CD4-positive, alpha-beta memory T cell (primary cell): Measurements from ENCODE around the gene PLAU. TPM values are rescaled to one million over a fixed set of nuclear protein-coding genes. Genes with fewer than 3 reads are reported as not detected.
A peak's percentile ranks its signal among the peaks of the same experiment; 100 is the strongest.

ENCODE experiments used
- CTCF ChIA-PET: fragments of 350-600 bp; sonication (Branson Sonifier 250); formaldehyde crosslinking; loops from one replicate; lab custom pipeline; 2021; ENCODE audit warnings: inconsistent platforms; ENCODE audit not compliant: partially characterized antibody; lab: Charles Lee
- POLR2A ChIA-PET: fragments of 350-600 bp; sonication (Branson Sonifier 250); formaldehyde crosslinking; loops from one replicate; lab custom pipeline; 2021; ENCODE audit not compliant: partially characterized antibody; lab: Charles Lee
- DNase-seq, 5 donors: peaks; one replicate each; pipeline versions ENCODE4 v3.0.0 to v3.0.0-alpha.2; 2020 to 2022; ENCODE audit warnings: mixed read lengths in 1 of 5
- H3K27ac ChIP-seq: one replicate; pipeline ENCODE4 v1.7.0; 2013; ENCODE audit warnings: low read depth, low read length
- H3K27me3 ChIP-seq: 2 replicates; pipeline ENCODE4 v1.7.0; 2013; ENCODE audit warnings: mild to moderate bottlenecking, low read length, moderate library complexity; ENCODE audit not compliant: insufficient read depth
- H3K36me3 ChIP-seq: 2 replicates; pipeline ENCODE4 v1.7.0; 2013; ENCODE audit warnings: mild to moderate bottlenecking, low read length, moderate library complexity; ENCODE audit not compliant: insufficient read depth
- H3K4me1 ChIP-seq: 2 replicates; pipeline ENCODE4 v1.7.0; 2013; ENCODE audit warnings: mild to moderate bottlenecking, low read length, moderate library complexity; ENCODE audit not compliant: insufficient read depth
- H3K4me3 ChIP-seq, 2 donors: one replicate each; pipeline ENCODE4 v1.7.0; 2013; ENCODE audit warnings: low read length in 2 of 2, mild to moderate bottlenecking in 1 of 2
- H3K9me3 ChIP-seq, 2 donors: one replicate each; pipeline ENCODE4 v1.7.0; 2013; ENCODE audit warnings: low read length in 2 of 2, control low read depth in 1 of 2; ENCODE audit not compliant: control insufficient read depth in 1 of 2
- H3K27ac Mint-ChIP-seq, 7 donors: one replicate each; pipeline ENCODE4 v1.8.0; 2020 to 2021; ENCODE audit warnings: mixed read lengths in 7 of 7, mild to moderate bottlenecking in 6 of 7, inconsistent platforms in 3 of 7, moderate library complexity in 3 of 7
- H3K27me3 Mint-ChIP-seq, 2 donors: one replicate each; pipeline ENCODE4 v1.8.0; 2020 to 2021; ENCODE audit warnings: mixed read lengths in 2 of 2
- H3K36me3 Mint-ChIP-seq, 2 donors: one replicate each; pipeline ENCODE4 v1.8.0; 2020 to 2021; ENCODE audit warnings: mixed read lengths in 2 of 2, inconsistent platforms in 1 of 2, mild to moderate bottlenecking in 1 of 2
- H3K4me1 Mint-ChIP-seq, 4 donors: one replicate each; pipeline ENCODE4 v1.8.0; 2020 to 2021; ENCODE audit warnings: mixed read lengths in 4 of 4, mild to moderate bottlenecking in 1 of 4
- H3K4me3 Mint-ChIP-seq, 8 donors: one replicate each; pipeline ENCODE4 v1.8.0; 2020 to 2021; ENCODE audit warnings: mixed read lengths in 8 of 8, mild to moderate bottlenecking in 7 of 8, moderate library complexity in 6 of 8, inconsistent platforms in 3 of 8
- H3K9me3 Mint-ChIP-seq, 8 donors: one replicate each; pipeline ENCODE4 v1.8.0; 2020 to 2021; ENCODE audit warnings: mixed read lengths in 8 of 8, mild to moderate bottlenecking in 5 of 8, inconsistent platforms in 3 of 8, moderate library complexity in 1 of 8
- intact Hi-C: fragments of 100-400 bp; cut with micrococcal nuclease; formaldehyde crosslinking; loops from one replicate; pipeline ENCODE4 v1.15.1; 2023
- polyA plus RNA-seq, 2 donors: library from polyadenylated mRNA; unstranded; fragments of 300-500 nt; fragmentation: Illumina TruSeq; gene quantifications; one replicate each; pipeline ENCODE4 v1.2.3, GENCODE V29; 2021
- total RNA-seq, 2 experiments: library from RNA; stranded (reverse); gene quantifications; one replicate each; pipeline ENCODE4 v1.2.3, GENCODE V29; 2021

Gene PLAU
- total and polyA plus RNA-seq, 4 experiments from 2014 or later, result 0.64 to 0.91 TPM; not detected in 2

DNA sequence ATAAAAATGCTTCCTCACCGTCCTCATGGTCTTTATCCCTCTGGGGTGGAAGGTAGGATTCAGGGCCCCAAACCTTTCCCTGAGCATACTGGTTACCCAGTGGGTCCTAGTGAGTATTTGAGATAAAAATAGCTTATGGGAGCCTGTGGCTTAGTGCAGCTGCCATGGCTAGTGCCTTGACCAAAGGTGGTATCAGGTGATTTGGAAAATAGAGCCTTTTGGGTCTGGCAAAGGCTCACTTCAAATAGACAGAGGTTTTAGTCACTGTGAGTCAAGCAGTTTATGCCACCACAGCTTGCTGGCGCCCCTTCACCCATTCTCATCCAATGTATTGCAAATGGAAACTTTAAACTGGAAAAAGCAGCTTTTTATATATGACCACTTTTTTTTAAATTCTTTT lies 30.4 kb downstream of the PLAU start:
- peaks cover 10% of the 10 kb centered on the region for H3K4me1 ChIP-seq
- no peaks in the 10 kb centered on the region for H3K9me3 ChIP-seq
- CTCF ChIA-PET, result interaction anchor here (0.8 to 19.8 kb wide), 60 partner anchors 8 to 189 kb away, joined by 3 to 726 read pairs (median 8); partner anchors contain the start of gene VCL
- DNase-seq, result no peak
- H3K4me1 Mint-ChIP-seq, result peaks cover 6 to 10% (median 8%) of the 10 kb centered on the region in 4 donors
- H3K27me3 ChIP-seq, result no peaks in the 10 kb centered on the region
- POLR2A ChIA-PET, result interaction anchor here (0.6 to 4.1 kb wide), 14 partner anchors 15 to 293 kb away, joined by 3 to 29 read pairs (median 4); partner anchors contain the start of genes CAMK2G, PLAU and VCL
- peaks cover 0 to 2% of the 10 kb centered on the region in 2 donors for H3K27me3 Mint-ChIP-seq
- H3K4me3 Mint-ChIP-seq, result peak overlapping the region in 3 of 8 donors; percentile 64 to 79 (median 76)
- no peaks in the 10 kb centered on the region for H3K9me3 Mint-ChIP-seq
- H3K27ac Mint-ChIP-seq, result peak overlapping the region in 3 of 7 donors; percentile 37 to 79 (median 74)
- H3K36me3 Mint-ChIP-seq, result no peaks in the 10 kb centered on the region
- no peaks in the 10 kb centered on the region for H3K36me3 ChIP-seq
- H3K27ac ChIP-seq, result no peak overlapping the region
- no peak overlapping the region for H3K4me3 ChIP-seq
- intact Hi-C loops, result loop anchor here (2.0 kb wide), 1 partner anchor 62 kb away; no protein-coding TSS in a partner anchor

DNA sequence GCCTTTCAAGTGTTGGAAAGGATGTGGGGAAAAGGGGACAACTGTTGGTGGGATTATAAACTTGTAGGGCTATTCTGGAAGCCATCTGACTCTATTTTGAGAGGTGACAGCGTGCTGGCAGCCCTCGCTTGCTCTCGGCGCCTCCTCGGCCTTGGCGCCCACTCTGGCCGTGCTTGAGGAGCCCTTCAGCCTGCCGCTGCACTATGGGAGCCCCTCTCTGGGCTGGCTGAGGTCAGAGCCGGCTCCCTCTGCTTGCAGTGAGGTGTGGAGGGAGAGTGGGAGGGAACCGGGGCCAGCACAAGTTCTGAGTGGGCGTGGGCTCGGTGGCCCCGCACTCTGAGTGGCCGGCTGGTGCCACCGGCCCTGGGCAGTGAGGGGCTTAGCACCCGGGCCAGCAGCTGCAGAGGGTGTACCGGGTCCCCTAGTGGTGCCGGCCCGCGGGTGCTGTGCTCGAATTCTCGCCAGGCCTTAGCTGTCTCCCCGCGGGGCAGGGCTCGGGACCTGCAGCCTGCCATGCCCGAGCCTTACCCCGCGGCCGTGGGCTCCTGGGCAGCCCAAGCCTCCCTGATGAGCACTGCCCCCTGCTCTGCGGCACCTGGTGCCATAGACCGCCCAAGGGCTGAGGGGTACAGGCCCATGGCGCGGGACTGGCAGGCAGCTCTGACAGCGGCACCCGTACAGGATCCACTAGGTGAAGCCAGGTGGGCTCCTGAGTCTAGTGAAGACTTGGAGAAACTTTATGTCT lies 33.6 kb downstream of the PLAU start:
- Mint-ChIP-seq H3K9me3 (no peaks in the 10 kb centered on the region), H3K4me1 (peaks cover 6 to 10% (median 8%) of the 10 kb centered on the region in 4 donors), H3K27me3 (peaks cover 0 to 2% of the 10 kb centered on the region in 2 donors), H3K4me3 (no peak overlapping the region), H3K27ac (no peak overlapping the region), H3K36me3 (no peaks in the 10 kb centered on the region)
- Histone ChIP-seq H3K27ac (no peak overlapping the region), H3K36me3 (no peaks in the 10 kb centered on the region), H3K9me3 (no peaks in the 10 kb centered on the region), H3K4me3 (no peak overlapping the region), H3K27me3 (no peaks in the 10 kb centered on the region), H3K4me1 (peaks cover 10% of the 10 kb centered on the region)
- intact Hi-C loops, result no loop called here
- ChIA-PET CTCF (interaction anchor here (0.7 to 19.8 kb wide), 9 partner anchors 9 to 137 kb away, joined by 3 to 726 read pairs (median 4); no protein-coding TSS in a partner anchor), POLR2A (no interaction called here)
- DNase-seq, result no peak

DNA sequence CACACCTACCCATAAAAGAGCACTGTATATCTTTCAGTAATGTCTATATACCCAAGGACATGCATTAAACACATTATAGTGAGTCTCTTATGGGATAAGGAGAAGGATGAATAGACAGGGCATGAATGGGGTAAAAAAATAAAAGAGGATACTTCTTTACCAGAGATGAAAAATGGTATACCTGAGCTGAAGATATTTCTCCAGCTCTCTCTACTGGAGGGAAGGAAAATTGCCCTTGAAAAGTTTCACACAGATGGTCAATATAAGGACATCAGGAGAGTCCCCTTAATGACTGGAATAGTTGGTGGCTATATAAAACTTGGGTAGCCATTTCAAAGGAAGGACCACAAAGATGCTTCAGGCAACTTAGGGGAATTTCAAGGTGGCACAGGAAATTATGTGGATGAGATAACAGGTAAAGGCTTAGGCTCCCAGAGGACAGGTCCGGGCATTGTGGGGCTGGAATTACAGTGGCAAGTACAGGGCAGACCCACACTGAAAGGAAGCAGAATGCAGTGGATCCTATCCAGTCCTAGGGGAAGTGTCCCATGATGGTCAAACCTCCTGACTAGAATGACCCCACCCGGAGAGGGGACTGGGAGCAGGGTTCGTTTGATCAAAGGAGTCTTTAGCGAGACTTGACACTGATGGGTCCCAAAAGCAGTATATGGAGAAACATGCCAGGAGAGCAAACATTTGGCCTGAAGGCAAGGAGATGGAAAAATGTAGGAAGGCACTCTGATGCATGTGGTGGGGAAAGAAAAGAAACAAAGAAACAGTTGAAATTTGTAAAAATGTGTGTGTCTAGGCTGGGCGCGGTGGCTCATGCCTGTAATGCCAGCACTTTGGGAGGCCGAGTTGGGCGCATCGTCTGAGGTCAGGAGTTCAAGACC lies 35.6 kb downstream of the PLAU start:
- Mint-ChIP-seq H3K27ac (no peak overlapping the region), H3K9me3 (no peaks in the 10 kb centered on the region)
- intact Hi-C loops, result no loop called here

DNA sequence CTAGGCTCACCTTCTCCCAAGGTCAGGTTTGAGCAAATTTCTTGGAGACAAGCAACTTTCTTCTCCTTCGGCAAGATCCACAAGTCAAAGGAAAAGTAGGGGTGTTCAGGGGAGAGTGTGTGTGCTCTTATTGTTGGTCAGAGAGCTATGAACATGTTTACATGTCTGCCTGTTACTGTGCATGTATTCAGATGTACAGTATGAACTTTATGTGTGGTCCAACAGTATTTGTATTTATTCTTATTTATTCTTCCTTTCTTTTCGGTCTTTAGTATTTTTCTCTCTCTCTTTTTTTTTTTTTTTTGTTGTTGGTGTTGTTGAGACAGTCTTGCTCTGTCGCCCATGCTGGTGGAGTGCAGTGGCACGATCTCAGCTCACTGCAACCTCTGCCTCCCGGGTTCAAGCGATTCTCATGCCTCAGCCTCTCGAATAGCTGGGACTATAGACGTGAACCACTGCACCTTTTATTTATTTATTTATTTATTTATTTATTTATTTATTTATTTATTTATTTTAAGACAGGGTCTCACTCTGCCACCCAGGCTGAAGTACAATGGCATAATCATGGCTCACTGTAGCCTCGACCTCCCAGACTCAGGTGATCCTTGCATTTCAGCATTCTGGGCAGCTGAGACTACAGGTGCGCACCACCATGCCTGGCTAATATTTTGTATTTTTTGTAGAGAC lies 38.2 kb downstream of the PLAU start:
- H3K9me3 ChIP-seq, result no peaks in the 10 kb centered on the region
- no peaks in the 10 kb centered on the region for H3K36me3 ChIP-seq
- H3K4me1 ChIP-seq, result peaks cover 9% of the 10 kb centered on the region
- peaks cover 7 to 9% (median 9%) of the 10 kb centered on the region in 4 donors for H3K4me1 Mint-ChIP-seq
- ChIA-PET POLR2A (no interaction called here), CTCF (interaction anchor here (1.0 to 2.6 kb wide), 3 partner anchors 9 to 63 kb away, joined by 5 to 9 read pairs (median 6); no protein-coding TSS in a partner anchor)
- H3K27ac ChIP-seq, result no peak overlapping the region
- intact Hi-C loops, result no loop called here
- H3K4me3 ChIP-seq, result no peak overlapping the region
- DNase-seq, result no peak
- H3K27me3 ChIP-seq, result no peaks in the 10 kb centered on the region
- no peak overlapping the region for H3K27ac Mint-ChIP-seq
- H3K9me3 Mint-ChIP-seq, result no peaks in the 10 kb centered on the region
- no peak overlapping the region for H3K4me3 Mint-ChIP-seq
- no peaks in the 10 kb centered on the region for H3K27me3 Mint-ChIP-seq
- no peaks in the 10 kb centered on the region for H3K36me3 Mint-ChIP-seq

More for the DNA sequence above, 35.6 kb downstream of the PLAU start:
- no peak for DNase-seq
- peaks cover 0 to 2% of the 10 kb centered on the region in 2 donors for H3K27me3 Mint-ChIP-seq
- H3K4me3 ChIP-seq, result no peak overlapping the region
- no peak overlapping the region for H3K4me3 Mint-ChIP-seq
- no peak overlapping the region for H3K27ac ChIP-seq
- peaks cover 0 to 1% (median 0%) of the 10 kb centered on the region in 4 donors for H3K4me1 Mint-ChIP-seq
- no peaks in the 10 kb centered on the region for H3K27me3 ChIP-seq
- ChIA-PET CTCF (interaction anchor here (0.7 to 19.8 kb wide), 3 partner anchors 10 to 90 kb away, joined by 4 to 726 read pairs (median 5); no protein-coding TSS in a partner anchor), POLR2A (no interaction called here)
- H3K9me3 ChIP-seq, result no peaks in the 10 kb centered on the region
- no peaks in the 10 kb centered on the region for H3K4me1 ChIP-seq
- H3K36me3 ChIP-seq, result no peaks in the 10 kb centered on the region
- no peaks in the 10 kb centered on the region for H3K36me3 Mint-ChIP-seq

DNA sequence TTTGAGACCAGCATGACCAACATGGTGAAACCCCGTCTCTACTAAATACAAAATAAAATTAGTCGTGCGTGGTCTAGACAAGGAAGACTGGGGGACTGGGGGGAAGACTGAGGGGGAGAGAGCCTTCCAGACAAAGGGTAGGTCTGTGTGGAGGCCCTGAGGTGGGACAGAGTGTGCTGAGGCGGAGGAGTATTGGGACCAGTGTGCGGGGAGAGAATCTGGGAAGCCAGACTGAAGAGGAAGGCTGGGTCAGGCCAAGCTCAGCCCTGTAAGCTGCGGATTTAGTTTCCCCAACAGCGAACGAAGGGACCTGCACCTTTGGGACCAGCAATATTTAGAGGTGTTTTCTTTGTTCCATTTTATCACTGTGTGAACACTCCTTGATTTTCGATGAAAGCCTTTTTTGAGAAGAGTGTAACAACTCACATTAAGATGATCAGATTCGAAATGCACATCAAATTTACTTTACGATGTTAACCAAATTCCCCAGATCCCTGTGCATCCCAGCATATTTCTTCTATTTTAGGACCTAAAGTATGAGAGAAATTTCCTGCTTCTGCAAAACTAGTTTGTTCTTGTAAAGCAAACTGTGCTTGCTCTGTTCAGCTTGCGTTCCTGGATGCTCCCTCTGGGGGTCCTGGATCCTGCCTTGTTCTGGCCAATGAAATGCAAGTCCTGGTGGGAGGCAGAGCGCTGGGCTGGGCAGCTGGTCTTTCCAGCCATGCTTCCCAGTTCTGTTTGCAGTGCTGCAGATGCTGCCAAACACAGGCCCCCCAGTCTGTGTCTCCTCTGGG lies 39.4 kb downstream of the PLAU start:
- H3K4me1 ChIP-seq, result peaks cover 19% of the 10 kb centered on the region
- no peaks in the 10 kb centered on the region for H3K27me3 Mint-ChIP-seq
- intact Hi-C loops, result no loop called here

DNA sequence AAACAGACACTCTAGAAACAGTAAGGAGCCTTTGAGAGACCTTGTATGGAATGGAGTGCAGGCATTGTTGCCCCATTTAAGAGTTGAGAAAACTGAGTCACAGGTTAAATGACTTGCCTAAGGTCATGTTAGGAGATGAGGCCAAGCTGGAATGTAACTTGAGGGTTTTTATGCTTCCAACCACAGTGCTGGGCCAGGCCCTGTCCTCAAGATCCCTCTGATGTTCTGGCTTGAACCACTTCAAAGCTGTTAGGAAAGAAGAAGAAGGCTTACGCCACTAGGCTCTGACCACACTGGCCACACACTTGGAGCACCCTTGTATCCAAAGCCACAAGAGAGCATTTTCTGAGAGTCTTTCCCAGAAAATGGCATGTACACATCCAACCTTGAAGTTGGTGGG lies 42.7 kb downstream of the PLAU start:
- CTCF ChIA-PET, result interaction anchor here (0.6 to 2.3 kb wide), 8 partner anchors 10 to 82 kb away, joined by 3 to 19 read pairs (median 4); no protein-coding TSS in a partner anchor
- intact Hi-C loops, result no loop called here
- H3K27me3 ChIP-seq, result no peaks in the 10 kb centered on the region
- Mint-ChIP-seq H3K4me1 (peaks cover 29 to 44% (median 37%) of the 10 kb centered on the region in 4 donors), H3K4me3 (peak overlapping the region in 2 of 8 donors; percentile 7 to 10), H3K36me3 (no peaks in the 10 kb centered on the region), H3K9me3 (no peaks in the 10 kb centered on the region), H3K27ac (peak overlapping the region in 4 of 7 donors; percentile 38 to 85 (median 53)), H3K27me3 (no peaks in the 10 kb centered on the region)
- H3K4me1 ChIP-seq, result peaks cover 50% of the 10 kb centered on the region
- no peak overlapping the region for H3K27ac ChIP-seq
- H3K4me3 ChIP-seq, result no peak overlapping the region
- DNase-seq, result no peak
- POLR2A ChIA-PET, result interaction anchor here (1.1 to 1.7 kb wide), 4 partner anchors 11 to 79 kb away, joined by 3 to 7 read pairs (median 4); partner anchors contain the start of gene CAMK2G
- no peaks in the 10 kb centered on the region for H3K9me3 ChIP-seq
- H3K36me3 ChIP-seq, result no peaks in the 10 kb centered on the region

More for the DNA sequence above, 39.4 kb downstream of the PLAU start:
- Mint-ChIP-seq H3K4me3 (peak overlapping the region in 1 of 8 donors; percentile 25), H3K27ac (no peak overlapping the region), H3K4me1 (peaks cover 12 to 16% (median 14%) of the 10 kb centered on the region in 4 donors), H3K36me3 (no peaks in the 10 kb centered on the region), H3K9me3 (no peaks in the 10 kb centered on the region)
- H3K27ac ChIP-seq, result no peak overlapping the region
- no peaks in the 10 kb centered on the region for H3K9me3 ChIP-seq
- DNase-seq, result no peak
- no peak overlapping the region for H3K4me3 ChIP-seq
- H3K36me3 ChIP-seq, result no peaks in the 10 kb centered on the region
- ChIA-PET CTCF (interaction anchor here (0.7 to 2.6 kb wide), 2 partner anchors 8 to 10 kb away, joined by 3 to 9 read pairs; no protein-coding TSS in a partner anchor), POLR2A (no interaction called here)
- no peaks in the 10 kb centered on the region for H3K27me3 ChIP-seq
